GM11168 (cell line): ENCODE measurements around the gene CHCHD10.

Source experiments
- in situ Hi-C: fragments of 300-500 bp; cut with MboI; formaldehyde crosslinking; loops from one replicate; pipeline ENCODE4 v1.12.0; 2022; ENCODE audit warnings: low sequenced_read_pairs; ENCODE audit not compliant: unreplicated experiment

The CHCHD10 gene

DNA sequence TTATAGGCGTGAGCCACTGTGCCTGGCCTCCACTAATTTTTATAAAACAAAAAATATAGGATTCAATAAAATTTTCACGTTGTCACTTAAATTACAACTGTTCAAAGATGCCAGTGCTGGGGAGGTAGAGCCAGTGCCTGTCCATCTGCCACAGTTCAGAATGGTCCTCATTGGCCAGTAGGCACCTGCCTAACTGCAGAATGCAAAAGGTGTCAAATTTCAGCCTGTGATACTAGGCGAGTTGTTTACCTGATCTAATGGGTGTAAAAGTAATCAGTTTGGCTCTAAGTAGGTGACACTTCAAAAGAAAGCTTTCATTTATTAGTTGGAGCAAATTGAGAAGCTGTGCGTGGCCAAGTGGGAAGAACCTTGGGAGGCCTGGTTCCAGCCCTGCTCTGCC lies 21.3 kb upstream of the CHCHD10 start:
- in situ Hi-C loops, result no loop called here

GRCh38 chr22:23787910-23788309 lies 20.1 kb upstream of the CHCHD10 start:
- in situ Hi-C loops, result no loop called here

GRCh38 chr22:23787600-23787896 lies 19.8 kb upstream of the CHCHD10 start:
- in situ Hi-C loops, result no loop called here

- in situ Hi-C loops, result no loop called here
Observed at GRCh38 chr22:23786752-23787599, 19.2 kb upstream of the CHCHD10 start, which contains the start of gene SMARCB1. SMARCB1 (plus strand) TSS chr22:23786966; CDS start chr22:23787170, 204 bp downstream.

- in situ Hi-C loops, result no loop called here
Observed at GRCh38 chr22:23786261-23786710, 18.5 kb upstream of the CHCHD10 start.

- in situ Hi-C loops, result no loop called here
Observed at GRCh38 chr22:23784215-23784732, 16.5 kb upstream of the CHCHD10 start.

DNA sequence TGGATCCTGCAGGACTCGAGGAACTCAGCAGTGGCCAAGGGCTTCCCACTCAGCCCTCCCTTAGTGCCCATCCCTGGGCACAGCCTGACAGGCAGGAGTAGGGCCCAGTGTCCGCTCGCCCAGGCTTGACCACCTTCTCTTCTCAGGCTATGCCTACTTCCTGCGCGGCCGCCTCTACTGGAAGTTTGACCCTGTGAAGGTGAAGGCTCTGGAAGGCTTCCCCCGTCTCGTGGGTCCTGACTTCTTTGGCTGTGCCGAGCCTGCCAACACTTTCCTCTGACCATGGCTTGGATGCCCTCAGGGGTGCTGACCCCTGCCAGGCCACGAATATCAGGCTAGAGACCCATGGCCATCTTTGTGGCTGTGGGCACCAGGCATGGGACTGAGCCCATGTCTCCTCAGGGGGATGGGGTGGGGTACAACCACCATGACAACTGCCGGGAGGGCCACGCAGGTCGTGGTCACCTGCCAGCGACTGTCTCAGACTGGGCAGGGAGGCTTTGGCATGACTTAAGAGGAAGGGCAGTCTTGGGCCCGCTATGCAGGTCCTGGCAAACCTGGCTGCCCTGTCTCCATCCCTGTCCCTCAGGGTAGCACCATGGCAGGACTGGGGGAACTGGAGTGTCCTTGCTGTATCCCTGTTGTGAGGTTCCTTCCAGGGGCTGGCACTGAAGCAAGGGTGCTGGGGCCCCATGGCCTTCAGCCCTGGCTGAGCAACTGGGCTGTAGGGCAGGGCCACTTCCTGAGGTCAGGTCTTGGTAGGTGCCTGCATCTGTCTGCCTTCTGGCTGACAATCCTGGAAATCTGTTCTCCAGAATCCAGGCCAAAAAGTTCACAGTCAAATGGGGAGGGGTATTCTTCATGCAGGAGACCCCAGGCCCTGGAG lies 15.7 kb upstream of the CHCHD10 start:
- in situ Hi-C loops, result no loop called here

DNA sequence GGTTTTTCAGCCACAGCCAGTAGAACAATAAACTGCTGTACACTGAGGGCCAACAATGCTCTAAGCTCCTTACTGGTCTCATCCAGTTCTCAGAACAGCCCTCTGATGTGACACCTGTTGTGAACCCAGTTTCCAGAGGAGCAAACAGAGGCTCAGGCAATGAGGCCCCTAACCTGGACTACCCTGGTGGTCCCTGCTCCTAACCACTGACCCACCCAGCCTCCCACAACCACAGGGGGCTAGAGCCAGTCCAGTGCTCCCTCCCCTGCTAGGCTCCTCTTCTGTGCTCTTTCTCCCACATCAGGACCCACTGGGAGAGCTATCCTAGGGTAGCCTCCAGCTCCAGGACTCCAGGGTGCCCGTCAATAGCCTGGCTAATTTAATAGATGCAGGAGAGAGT lies 14.9 kb upstream of the CHCHD10 start:
- in situ Hi-C loops, result no loop called here

DNA sequence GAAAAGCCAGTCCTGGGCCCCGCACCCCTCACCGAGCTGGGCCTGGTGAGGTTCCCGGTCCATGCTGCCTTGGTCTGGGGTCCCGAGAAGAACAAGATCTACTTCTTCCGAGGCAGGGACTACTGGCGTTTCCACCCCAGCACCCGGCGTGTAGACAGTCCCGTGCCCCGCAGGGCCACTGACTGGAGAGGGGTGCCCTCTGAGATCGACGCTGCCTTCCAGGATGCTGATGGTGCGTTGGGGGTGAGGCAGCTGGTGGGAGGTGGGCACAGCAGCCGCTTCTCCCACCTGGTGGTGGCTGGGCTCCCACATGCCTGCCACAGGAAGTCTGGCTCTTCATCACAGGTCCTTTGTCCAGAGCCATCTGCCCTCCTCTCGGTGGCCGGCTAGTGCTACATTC lies 14.5 kb upstream of the CHCHD10 start:
- in situ Hi-C loops, result no loop called here

DNA sequence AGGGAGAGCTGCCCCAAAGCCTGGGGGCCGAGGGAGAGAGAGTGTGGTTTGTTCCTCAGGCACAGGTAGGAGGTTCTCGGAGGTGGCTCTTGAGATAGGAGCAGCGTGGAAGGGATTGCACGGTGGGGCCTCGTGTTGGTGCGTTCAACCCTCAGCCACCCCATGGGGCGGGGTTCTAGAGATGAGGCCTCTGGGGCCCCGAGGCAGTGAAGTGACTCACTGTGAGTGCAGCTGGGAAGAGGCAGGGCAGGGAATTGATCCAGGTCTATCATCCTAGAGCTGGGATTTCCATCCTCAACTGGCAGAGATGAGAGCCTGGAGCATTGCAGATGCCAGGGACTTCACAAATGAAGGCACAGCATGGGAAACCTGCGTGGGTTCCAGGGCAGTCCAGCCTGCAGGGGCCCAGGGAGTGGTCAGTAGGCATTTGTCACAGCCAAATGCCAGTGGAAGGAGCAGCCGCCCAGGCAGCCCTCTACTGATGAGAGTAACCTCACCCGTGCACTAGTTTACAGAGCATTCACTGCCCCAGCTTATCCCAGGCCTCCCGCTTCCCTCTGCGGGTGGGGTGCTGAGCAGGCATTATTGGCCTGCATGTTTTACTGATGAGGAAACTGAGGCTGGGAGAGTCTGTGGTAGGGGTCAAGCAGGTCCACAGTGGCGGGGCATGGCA lies 13.9 kb upstream of the CHCHD10 start:
- in situ Hi-C loops, result no loop called here

- in situ Hi-C loops, result no loop called here
Observed at GRCh38 chr22:23781065-23781464, 13.3 kb upstream of the CHCHD10 start.

DNA sequence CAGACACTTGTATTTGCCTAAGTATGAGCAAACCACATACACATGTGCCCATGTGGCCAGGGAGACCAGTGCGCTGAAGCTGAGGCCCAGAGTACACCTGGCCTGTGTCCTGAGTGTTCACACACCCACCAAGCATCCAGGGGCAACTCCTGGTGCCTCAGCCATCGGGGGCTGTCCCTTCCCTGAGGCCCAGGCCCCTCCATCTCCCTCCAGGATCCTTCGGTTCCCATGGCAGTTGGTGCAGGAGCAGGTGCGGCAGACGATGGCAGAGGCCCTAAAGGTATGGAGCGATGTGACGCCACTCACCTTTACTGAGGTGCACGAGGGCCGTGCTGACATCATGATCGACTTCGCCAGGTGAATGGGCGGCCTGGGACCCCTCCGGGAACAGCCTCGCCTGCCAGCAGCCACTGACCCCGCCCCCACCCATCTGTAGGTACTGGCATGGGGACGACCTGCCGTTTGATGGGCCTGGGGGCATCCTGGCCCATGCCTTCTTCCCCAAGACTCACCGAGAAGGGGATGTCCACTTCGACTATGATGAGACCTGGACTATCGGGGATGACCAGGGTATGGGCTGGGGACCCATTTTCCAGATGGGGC lies 12.5 kb upstream of the CHCHD10 start:
- in situ Hi-C loops, result no loop called here

- in situ Hi-C loops, result no loop called here
Observed at GRCh38 chr22:23779731-23780130, 12.0 kb upstream of the CHCHD10 start.

DNA sequence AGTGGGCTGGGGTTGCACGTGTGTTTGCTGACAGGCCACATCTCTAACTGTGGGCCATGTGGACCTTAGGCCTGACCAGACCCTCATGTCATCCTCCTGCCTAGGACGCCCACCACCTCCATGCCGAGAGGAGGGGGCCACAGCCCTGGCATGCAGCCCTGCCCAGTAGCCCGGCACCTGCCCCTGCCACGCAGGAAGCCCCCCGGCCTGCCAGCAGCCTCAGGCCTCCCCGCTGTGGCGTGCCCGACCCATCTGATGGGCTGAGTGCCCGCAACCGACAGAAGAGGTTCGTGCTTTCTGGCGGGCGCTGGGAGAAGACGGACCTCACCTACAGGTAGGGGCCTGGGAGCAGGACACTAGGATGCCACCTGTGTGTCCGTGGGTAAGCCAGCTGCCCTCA lies 11.3 kb upstream of the CHCHD10 start:
- in situ Hi-C loops, result no loop called here

DNA sequence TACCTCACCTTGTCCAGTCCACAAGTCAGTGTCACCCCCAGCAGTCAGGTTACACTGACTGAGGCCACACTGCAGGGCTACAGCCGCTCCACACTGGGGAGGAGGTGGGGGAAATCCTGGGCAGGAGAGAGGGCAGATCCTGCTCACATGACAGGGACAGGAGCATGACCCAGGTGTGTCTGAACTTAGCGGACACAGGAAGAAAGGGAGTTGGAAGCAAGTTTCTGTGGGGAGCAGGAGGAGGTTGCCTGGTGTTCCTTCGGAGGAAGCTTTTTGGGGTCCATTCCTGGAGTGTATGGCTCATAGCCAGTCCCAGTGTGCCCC lies 10.8 kb upstream of the CHCHD10 start:
- in situ Hi-C loops, result no loop called here

- in situ Hi-C loops, result no loop called here
Observed at GRCh38 chr22:23777776-23778576, 10.2 kb upstream of the CHCHD10 start.

DNA sequence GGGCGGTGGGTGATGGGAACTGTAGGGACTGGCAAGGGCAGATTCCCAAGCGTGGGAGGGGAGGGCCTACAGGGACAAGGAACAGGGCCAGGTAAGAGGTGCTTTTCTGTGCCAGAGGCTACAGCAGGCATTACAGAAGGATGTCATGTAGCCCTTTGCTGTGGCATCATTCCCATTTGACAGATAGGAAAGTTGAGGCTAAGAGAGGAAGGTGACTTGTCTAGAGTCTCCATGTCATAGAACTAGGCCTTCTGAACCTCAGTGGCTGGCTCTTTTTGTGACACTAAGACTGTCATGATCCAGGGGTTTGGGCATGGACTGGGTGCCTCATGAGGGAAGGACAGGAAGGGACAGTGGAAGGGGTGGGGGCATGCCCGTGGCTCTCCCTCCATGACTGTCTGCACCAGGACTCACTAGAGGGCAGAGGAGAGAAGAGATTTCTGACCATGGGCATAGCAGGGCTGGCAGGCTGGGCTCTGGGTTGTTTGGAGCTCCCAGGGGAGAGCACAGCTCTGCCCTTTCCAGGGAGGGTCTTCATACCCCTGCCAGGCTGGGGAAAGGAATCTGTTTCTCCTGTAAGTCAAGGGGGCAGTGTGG lies 8.1 kb upstream of the CHCHD10 start:
- in situ Hi-C loops, result no loop called here

DNA sequence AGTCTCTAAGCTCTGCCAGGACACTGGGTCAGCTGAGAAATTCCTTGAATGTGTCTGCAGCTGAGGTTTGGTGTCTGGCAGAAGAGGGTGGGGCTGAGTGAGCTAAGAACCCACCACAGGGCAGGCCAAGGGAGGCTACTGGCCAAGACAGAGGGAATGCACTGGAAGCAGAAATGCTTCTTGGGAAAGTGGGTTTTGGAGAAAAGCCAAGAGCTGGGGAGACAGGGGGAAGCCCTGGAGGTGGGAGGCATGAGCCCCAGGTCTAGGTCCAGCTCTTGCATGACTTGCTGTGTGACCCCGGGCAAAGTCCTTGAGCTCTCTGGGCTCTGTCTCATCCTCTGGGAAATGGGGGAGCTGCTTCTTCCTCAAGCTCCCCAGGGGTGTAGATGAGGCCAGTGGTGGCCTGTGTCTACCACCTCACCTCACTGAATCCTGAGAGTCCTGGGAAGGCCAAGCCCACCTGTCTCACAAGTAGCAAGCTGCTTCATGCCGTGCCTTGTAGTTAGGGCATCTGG lies 7.2 kb upstream of the CHCHD10 start:
- in situ Hi-C loops, result loop anchor here (5.0 kb wide), 1 partner anchor 72 kb away; no protein-coding TSS in a partner anchor
